ENCODE results near the gene MACROD2.

DNA sequence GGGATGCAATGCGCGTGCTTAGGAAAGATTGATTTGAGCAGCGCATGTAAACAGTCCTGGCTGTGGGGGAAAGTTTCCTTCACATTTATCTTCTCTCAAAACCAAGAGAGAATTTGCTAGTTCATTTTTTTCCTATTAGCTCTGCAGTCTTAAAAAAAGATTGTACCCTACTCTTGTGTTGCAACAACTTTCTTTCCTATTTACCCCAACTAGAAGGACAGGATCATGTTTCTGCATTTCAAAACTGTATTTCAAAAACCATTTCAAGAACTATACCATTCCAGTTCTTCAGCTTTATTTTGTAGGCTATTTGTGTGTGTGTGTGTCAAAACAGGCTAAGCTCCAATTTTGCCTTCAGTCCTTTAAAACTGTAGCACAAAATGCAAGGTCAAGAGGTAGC, 2104.8 kb downstream of the MACROD2 start:
- no peak for TF ChIP-seq ZFP36 (IDR thresholded peaks at IDR 0.05; ENCODE audit: borderline replicate concordance, partially characterized antibody)
- TF ChIP-seq, protein P1, sequence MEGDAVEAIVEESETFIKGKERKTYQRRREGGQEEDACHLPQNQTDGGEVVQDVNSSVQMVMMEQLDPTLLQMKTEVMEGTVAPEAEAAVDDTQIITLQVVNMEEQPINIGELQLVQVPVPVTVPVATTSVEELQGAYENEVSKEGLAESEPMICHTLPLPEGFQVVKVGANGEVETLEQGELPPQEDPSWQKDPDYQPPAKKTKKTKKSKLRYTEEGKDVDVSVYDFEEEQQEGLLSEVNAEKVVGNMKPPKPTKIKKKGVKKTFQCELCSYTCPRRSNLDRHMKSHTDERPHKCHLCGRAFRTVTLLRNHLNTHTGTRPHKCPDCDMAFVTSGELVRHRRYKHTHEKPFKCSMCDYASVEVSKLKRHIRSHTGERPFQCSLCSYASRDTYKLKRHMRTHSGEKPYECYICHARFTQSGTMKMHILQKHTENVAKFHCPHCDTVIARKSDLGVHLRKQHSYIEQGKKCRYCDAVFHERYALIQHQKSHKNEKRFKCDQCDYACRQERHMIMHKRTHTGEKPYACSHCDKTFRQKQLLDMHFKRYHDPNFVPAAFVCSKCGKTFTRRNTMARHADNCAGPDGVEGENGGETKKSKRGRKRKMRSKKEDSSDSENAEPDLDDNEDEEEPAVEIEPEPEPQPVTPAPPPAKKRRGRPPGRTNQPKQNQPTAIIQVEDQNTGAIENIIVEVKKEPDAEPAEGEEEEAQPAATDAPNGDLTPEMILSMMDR (IDR thresholded peaks at IDR 0.05) = no peak
- no peak for TF ChIP-seq PHF8 (IDR thresholded peaks at IDR 0.05; ENCODE audit: borderline replicate concordance, low read depth)
- no peak for TF ChIP-seq TP53 (CRISPR knock-in tag; IDR thresholded peaks at IDR 0.05)
- TF ChIP-seq POLR2A (IDR thresholded peaks at IDR 0.05; ENCODE audit: low read length) = no peak
- TF ChIP-seq JUNB (IDR thresholded peaks at IDR 0.05) = no peak
- TF ChIP-seq NR3C1 (IDR thresholded peaks at IDR 0.05) = no peak
- TF ChIP-seq, protein P2, sequence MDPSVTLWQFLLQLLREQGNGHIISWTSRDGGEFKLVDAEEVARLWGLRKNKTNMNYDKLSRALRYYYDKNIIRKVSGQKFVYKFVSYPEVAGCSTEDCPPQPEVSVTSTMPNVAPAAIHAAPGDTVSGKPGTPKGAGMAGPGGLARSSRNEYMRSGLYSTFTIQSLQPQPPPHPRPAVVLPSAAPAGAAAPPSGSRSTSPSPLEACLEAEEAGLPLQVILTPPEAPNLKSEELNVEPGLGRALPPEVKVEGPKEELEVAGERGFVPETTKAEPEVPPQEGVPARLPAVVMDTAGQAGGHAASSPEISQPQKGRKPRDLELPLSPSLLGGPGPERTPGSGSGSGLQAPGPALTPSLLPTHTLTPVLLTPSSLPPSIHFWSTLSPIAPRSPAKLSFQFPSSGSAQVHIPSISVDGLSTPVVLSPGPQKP (IDR thresholded peaks at IDR 0.05; ENCODE audit: low read depth, low read length) = no peak
- TF ChIP-seq BHLHE40 (IDR thresholded peaks at IDR 0.05; ENCODE audit: low read depth, low read length) = no peak
- no peak for TF ChIP-seq TFCP2L1 (CRISPR knock-in tag; IDR thresholded peaks at IDR 0.05)
- TF ChIP-seq POLR2AphosphoS2 (conservative IDR thresholded peaks at IDR 0.05; ENCODE audit: low read length) = no peak
- TF ChIP-seq MAFK (IDR thresholded peaks at IDR 0.05; ENCODE audit: partially characterized antibody) = no peak
- TF ChIP-seq ESRRA (IDR thresholded peaks at IDR 0.05; ENCODE audit: borderline replicate concordance, low read length) = no peak

All from A549 (cell line).